ENCODE data around the gene ULBP3.

The ULBP3 gene

DNA sequence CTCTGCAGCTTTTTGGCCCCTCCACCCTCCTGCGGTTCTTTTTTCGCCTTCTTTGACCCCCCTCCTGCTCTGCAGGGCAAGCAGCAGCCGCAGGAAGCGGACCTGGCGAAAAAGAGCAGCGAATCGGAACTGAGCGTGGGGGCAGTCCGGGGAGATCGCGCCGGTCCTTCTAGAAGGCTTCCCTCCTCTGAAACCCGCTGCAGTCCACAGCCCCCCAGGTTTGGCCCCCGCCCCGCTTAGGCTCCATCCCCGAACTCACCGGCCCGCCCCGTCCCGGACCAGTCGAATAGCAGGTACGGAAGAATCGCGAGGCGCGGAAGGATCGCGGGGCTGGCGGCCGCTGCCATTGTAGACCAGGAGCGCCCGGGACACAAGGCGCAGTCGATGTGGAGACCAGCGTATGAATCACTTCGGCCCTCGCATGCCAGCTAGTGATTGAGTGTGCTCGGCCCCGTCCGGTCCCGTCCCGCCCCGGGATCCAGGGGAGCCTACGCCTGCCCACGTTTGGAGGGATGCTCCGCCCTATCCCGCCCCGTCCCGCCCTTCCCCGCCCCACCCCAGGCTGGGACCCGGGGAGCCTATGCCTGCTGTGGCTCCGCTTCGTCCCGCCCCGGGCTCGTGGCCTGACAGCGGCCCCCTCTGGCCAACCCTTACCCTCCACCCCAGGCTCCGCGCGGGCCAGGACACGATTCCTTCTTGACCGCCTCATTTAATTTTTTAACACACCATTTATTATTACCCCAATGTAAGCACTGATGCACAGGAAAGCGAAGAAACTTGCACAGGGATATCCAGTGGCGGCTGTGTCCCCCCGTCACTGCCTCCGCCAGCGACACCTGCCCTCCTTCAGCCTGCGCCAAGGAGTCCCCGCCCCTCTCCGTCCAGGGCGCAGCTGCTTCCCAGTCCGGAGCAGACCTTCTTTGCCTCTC, at the start of gene ULBP3:
Gene ULBP3 (minus strand): TSS at position 402 of the 929 bp plus-strand sequence. CDS start 55 bp downstream, at position 347.
- Histone ChIP-seq H3K4me1 (ENCODE audit: insufficient read depth, low read length) (no peaks in the 10 kb centered on the region; the same call in 1 of the 2 replicates), H3K9ac (ENCODE audit: low read depth, low read length) (peak within 1 kb of the TSS; percentile 82), H3K36me3 (ENCODE audit: insufficient read depth, low read length) (no peaks in the 10 kb centered on the region), H3K9me3 (ENCODE audit: control insufficient read depth, insufficient read depth, low read length) (no peaks in the 10 kb centered on the region; the same call in 1 of the 2 replicates)

DNA sequence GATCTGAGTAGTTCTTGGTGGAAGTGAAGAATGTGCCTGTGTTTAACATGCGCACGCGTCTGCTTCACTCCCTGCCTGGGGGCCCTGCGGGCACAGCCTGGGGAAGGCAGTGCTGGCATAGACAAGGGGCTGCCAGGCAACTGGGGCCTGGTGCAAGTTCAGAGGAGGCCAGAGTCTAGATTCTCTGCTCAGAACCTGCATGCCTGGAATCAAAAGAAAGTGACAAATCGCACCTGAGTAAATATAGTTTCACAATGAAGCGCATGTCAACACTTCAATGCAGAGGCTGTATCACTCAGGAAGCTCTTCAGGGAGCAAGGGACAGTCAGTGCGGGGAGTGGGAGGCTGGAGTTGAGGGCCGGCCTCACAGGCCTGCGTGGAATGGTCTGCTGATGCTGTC, 49.7 kb upstream of the ULBP3 start:
- no peaks in the 10 kb centered on the region for H3K36me3 ChIP-seq (ENCODE audit: insufficient read depth, low read length)
- no peaks in the 10 kb centered on the region for H3K9me3 ChIP-seq (ENCODE audit: control insufficient read depth, insufficient read depth, low read length)
- H3K9ac ChIP-seq (ENCODE audit: low read depth, low read length), result no peak overlapping the region
- peaks cover 3% of the 10 kb centered on the region for H3K4me1 ChIP-seq (ENCODE audit: insufficient read depth, low read length)

DNA sequence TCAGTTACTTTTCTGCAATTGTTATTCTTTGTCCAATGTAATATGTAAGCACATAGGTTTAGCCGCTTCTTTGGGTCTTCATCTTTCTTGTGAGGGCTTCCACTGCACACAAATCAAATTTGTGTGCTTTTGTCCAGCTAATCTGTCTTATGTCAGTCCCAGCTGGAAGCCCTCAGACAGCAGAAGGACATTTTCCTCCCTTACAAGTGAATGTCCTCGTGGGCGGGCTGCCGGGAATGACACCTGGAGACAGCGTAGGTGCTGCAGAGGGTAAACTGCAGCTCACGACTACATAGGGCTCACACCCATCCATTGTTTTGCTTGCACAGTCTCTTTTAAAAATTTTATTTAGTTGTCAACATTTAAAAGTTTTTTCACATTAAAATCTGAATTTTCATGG, 49.3 kb upstream of the ULBP3 start:
- Histone ChIP-seq H3K4me1 (ENCODE audit: insufficient read depth, low read length) (peaks cover 3% of the 10 kb centered on the region), H3K9ac (ENCODE audit: low read depth, low read length) (no peak overlapping the region), H3K36me3 (ENCODE audit: insufficient read depth, low read length) (no peaks in the 10 kb centered on the region), H3K9me3 (ENCODE audit: control insufficient read depth, insufficient read depth, low read length) (no peaks in the 10 kb centered on the region)

DNA sequence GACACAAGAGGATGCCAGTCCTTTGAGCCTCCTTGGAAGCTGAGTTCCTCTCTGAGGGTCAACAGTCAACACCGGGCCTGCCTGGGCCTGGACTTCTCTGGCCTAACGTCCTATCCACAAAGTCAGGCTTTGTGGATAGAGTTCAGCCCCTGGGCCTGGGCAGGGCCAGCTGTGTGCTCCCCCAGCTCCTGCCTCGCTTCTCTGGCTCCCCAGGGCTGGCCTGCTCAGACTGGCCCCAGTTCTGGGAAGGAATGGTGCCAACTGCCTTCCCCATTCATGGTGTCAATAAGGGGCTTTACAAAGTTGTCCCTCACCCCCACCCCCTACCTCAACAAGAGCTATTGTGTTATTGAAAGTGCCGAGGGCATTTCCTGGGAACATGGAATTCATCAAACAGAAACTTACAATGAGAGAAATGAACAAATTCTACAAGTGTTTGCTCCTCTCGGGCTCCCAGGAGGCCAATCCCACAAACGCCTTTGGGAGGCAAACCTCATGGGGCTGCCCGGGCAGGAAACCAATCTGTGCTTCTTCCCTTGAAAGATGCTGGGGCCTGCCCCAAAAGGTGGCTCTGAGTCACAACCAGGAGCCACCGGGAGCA, 47.4 kb upstream of the ULBP3 start:
- Histone ChIP-seq H3K9ac (ENCODE audit: low read depth, low read length) (no peak overlapping the region), H3K9me3 (ENCODE audit: control insufficient read depth, insufficient read depth, low read length) (no peaks in the 10 kb centered on the region), H3K4me1 (ENCODE audit: insufficient read depth, low read length) (peaks cover 3% of the 10 kb centered on the region), H3K36me3 (ENCODE audit: insufficient read depth, low read length) (no peaks in the 10 kb centered on the region)

DNA sequence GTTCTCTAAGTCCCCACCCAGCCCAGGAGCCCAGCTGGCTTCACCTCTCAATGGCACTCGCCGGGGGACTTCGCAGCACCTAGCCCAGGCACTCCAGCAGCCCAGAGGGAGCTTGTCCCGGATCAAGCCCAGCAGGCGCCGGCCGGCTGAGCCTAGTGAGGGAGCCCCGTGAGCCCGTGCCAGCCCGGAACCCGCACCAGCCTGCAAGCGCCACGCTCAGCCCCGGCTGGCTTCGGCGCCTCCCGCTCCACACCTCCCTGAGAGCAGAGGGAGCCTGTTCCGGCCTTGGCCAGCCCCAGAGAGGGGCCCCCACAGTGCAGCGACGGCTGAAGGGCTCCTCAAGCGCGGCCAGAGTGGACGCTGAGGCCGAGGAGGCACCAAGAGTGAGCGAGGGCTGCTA, 46.8 kb upstream of the ULBP3 start:
- Histone ChIP-seq H3K36me3 (ENCODE audit: insufficient read depth, low read length) (no peaks in the 10 kb centered on the region), H3K9ac (ENCODE audit: low read depth, low read length) (no peak overlapping the region), H3K4me1 (ENCODE audit: insufficient read depth, low read length) (peaks cover 3% of the 10 kb centered on the region), H3K9me3 (ENCODE audit: control insufficient read depth, insufficient read depth, low read length) (no peaks in the 10 kb centered on the region)

DNA sequence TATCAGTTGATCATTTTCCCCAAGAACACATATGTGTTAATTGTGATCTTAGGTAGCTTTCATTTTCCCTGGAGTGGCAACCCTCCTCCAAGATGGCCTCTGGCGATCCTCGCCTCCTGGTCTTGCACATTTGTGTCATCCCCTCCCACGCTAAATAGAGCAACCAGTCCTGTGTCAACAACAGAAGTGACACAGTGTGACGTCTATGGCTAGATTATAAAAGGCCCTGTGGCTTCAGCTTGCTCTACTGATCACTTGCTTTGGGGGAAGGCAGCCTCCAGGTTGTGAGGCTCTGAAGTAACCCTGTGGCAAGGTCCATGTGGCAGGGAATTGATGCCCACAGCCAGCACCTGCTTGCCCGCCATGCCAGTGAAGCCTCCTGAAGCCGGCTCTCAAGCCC, 43.3 kb upstream of the ULBP3 start:
- Histone ChIP-seq H3K4me1 (ENCODE audit: insufficient read depth, low read length) (no peaks in the 10 kb centered on the region), H3K9me3 (ENCODE audit: control insufficient read depth, insufficient read depth, low read length) (no peaks in the 10 kb centered on the region), H3K36me3 (ENCODE audit: insufficient read depth, low read length) (no peaks in the 10 kb centered on the region), H3K9ac (ENCODE audit: low read depth, low read length) (no peak overlapping the region)

DNA sequence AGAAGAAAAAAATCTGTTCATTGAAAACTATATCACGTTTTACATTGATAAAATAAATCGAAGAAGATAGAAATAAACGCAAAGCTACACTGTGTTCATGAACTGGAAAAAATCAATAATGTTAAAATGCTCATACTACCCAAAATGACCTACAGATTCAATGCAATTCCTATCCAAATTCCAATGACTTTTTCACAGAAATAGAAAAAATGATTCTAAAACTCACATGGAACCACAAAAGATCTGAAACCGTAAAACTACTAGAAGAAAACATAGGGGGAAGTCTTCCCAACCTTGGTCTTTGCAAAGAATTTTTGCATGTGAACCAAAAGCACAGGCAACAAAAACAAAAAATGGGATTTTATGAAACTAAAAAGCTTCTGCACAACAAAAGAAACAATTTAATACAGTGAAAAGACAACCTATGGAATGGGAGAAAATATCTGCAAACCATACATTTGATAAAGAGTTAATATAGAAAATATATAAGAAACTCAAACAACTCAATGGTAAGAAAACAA, 33.9 kb upstream of the ULBP3 start:
- Histone ChIP-seq H3K4me1 (ENCODE audit: insufficient read depth, low read length) (no peaks in the 10 kb centered on the region), H3K9me3 (ENCODE audit: control insufficient read depth, insufficient read depth, low read length) (no peaks in the 10 kb centered on the region), H3K9ac (ENCODE audit: low read depth, low read length) (no peak overlapping the region), H3K36me3 (ENCODE audit: insufficient read depth, low read length) (no peaks in the 10 kb centered on the region)

DNA sequence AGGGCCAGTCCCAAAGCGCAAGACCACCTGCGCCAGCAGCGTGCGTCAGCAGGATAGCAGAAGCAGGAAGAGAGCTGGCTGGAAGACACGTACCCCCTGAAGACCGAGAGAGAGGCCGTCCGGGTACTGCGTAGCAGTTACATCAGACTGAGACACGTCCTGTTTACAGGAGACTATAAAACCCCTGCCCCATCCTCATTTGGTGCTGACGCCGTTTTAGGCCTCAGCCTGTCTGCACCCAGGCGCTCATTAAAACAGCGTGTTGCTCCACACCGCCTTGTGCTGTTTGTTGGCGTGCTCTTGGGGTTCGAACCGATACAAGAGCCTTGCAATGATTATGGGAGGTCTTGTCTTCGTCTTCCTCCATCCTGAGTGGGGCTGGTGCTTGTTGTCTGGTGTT, 31.8 kb upstream of the ULBP3 start:
- H3K4me1 ChIP-seq (ENCODE audit: insufficient read depth, low read length), result no peaks in the 10 kb centered on the region
- no peak overlapping the region for H3K9ac ChIP-seq (ENCODE audit: low read depth, low read length)
- H3K36me3 ChIP-seq (ENCODE audit: insufficient read depth, low read length), result no peaks in the 10 kb centered on the region
- no peaks in the 10 kb centered on the region for H3K9me3 ChIP-seq (ENCODE audit: control insufficient read depth, insufficient read depth, low read length)

DNA sequence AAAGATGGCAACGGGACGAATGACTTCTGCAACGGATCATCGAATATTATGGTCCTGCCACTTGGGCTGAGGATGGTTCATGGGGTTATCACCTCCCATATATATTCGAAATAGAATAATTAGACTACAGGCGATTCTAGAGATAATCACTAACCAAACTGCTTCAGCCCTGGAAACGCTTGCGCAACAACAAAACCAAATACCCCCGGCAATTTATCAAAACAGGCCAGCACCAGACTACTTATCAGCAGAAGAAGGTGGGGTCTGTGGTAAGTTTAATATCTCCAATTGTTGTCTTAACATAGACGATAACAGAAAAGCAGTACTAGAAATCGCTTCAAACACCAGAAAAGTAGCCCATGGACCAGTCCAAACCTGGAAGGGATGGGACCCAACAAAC, 31.0 kb upstream of the ULBP3 start:
- Histone ChIP-seq H3K9ac (ENCODE audit: low read depth, low read length) (no peak overlapping the region), H3K9me3 (ENCODE audit: control insufficient read depth, insufficient read depth, low read length) (no peaks in the 10 kb centered on the region), H3K36me3 (ENCODE audit: insufficient read depth, low read length) (no peaks in the 10 kb centered on the region), H3K4me1 (ENCODE audit: insufficient read depth, low read length) (no peaks in the 10 kb centered on the region)

DNA sequence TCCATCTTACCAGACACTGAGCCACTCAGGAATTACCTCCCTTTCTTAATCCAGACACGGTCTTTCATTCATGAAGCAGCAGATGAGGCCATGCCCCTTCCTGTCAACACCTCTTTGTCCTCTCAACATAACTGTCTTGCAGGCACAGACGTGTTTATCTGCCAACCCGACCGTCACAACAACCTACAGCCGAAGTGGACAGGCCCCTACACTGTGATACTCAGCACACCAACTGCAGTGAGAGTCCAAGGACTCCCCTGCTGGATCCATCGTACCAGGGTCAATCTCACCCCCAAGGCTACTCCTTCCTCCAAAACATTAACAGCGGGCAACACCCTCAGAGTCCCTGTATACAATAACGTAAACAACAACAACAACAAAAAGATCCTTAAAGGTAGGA, 30.6 kb upstream of the ULBP3 start:
- Histone ChIP-seq H3K9ac (ENCODE audit: low read depth, low read length) (no peak overlapping the region), H3K9me3 (ENCODE audit: control insufficient read depth, insufficient read depth, low read length) (no peaks in the 10 kb centered on the region)

DNA sequence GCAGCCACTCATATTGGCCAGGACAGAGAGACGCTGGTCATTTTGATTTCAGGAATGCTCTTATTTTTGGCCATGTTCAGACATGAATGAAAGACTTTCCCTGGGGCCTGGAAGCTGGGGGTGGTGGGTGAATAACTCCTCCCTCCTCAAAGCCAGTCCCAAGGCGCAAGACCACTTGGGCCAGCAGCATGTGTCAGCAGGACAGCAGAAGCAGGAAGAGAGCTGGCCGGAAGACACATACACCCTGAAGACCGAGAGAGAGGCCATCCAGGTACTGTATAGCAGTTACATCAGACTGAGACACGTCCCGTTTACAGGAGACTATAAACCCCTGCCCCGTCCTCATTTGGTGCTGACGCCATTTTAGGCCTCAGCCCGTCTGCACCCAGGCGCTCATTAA, 29.2 kb upstream of the ULBP3 start:
- Histone ChIP-seq H3K4me1 (ENCODE audit: insufficient read depth, low read length) (no peaks in the 10 kb centered on the region), H3K36me3 (ENCODE audit: insufficient read depth, low read length) (no peaks in the 10 kb centered on the region), H3K9me3 (ENCODE audit: control insufficient read depth, insufficient read depth, low read length) (no peaks in the 10 kb centered on the region), H3K9ac (ENCODE audit: low read depth, low read length) (no peak overlapping the region)

More for the DNA sequence above, 30.6 kb upstream of the ULBP3 start:
- H3K4me1 ChIP-seq (ENCODE audit: insufficient read depth, low read length), result no peaks in the 10 kb centered on the region
- no peaks in the 10 kb centered on the region for H3K36me3 ChIP-seq (ENCODE audit: insufficient read depth, low read length)

DNA sequence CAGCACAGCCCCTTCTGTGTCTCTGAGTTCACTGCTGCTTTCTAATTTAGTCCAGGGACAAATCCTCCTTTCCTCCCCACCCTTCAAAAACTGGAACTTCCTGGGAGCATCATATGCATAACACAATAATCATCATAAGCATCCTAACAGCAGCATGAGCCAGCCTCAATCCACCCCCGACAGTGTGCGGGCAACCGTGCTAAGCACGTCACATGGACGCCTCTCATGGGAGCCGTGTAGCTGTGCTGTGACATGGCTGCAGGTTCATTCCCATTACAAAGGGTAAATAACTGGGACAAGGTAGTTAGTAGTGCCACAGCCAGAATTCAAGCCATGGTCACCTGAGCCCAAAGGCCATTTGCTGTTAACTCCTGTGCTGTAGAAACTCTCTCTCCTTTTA, 24.5 kb upstream of the ULBP3 start:
- Histone ChIP-seq H3K9me3 (ENCODE audit: control insufficient read depth, insufficient read depth, low read length) (no peaks in the 10 kb centered on the region), H3K36me3 (ENCODE audit: insufficient read depth, low read length) (no peaks in the 10 kb centered on the region), H3K9ac (ENCODE audit: low read depth, low read length) (no peak overlapping the region), H3K4me1 (ENCODE audit: insufficient read depth, low read length) (no peaks in the 10 kb centered on the region)

DNA sequence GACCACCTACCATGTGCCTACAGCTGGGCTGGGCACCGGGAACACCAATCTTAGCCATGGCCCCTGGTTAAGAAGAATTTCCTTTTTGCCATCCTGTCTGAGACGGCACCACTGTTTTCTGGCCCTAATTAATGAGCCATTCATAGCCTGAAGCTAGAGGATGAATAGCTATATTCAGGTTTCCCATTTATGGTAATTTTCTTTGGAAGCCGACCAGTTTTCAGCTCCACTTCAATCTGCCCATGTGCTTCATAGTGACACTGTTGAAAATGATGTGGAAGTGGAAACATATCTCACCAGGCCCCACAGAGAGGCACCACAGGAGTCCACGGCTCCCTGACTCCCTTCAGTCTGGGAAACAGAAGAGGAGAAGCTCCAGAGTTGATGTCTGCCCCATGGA, 22.6 kb upstream of the ULBP3 start:
- Histone ChIP-seq H3K4me1 (ENCODE audit: insufficient read depth, low read length) (no peaks in the 10 kb centered on the region), H3K36me3 (ENCODE audit: insufficient read depth, low read length) (no peaks in the 10 kb centered on the region), H3K9me3 (ENCODE audit: control insufficient read depth, insufficient read depth, low read length) (no peaks in the 10 kb centered on the region), H3K9ac (ENCODE audit: low read depth, low read length) (no peak overlapping the region)

DNA sequence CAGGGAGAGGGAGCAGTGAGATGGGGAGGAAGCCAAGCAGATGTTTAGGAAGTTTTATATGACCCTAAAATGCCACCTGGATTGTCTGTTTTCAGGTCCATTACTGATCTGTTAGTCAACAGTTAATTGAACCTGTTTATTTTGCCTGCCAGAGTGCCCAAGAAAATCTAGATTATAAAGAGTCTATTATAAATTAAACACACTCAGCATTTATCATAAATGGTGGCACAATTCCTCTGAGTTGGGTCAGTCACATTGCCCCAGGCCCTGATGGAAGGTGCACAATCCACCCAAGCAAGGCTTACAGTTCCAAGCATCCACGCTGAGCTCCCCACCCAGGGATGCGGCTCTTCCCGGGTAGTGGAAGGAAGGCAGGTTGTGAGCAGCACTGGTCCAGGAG, 21.4 kb upstream of the ULBP3 start:
- H3K9me3 ChIP-seq (ENCODE audit: control insufficient read depth, insufficient read depth, low read length), result no peaks in the 10 kb centered on the region

More for the DNA sequence above, 21.4 kb upstream of the ULBP3 start:
- Histone ChIP-seq H3K4me1 (ENCODE audit: insufficient read depth, low read length) (no peaks in the 10 kb centered on the region), H3K9ac (ENCODE audit: low read depth, low read length) (no peak overlapping the region), H3K36me3 (ENCODE audit: insufficient read depth, low read length) (no peaks in the 10 kb centered on the region)
